GM21515 (cell line): ENCODE data around the gene NPIPB2.
"Not testable (repeated sequence)": the region's sequence is repeated elsewhere in the genome, so short reads cannot be mapped to it uniquely, and the experiment has no call there.

Source experiments
- ATAC-seq: cut with Tn5 transposase; IDR thresholded peaks from one replicate; pipeline ENCODE4 v1.9.1; 2021; ENCODE audit not compliant: unreplicated experiment

NPIPB2 gene

GRCh38 chr16:11941945-11942344 is at the start of gene NPIPB2:
Gene NPIPB2, minus strand, starts transcription at chr16:11942045. Its CDS starts 0 bp downstream, at chr16:11942045.
- ATAC-seq: not testable (repeated sequence)

DNA sequence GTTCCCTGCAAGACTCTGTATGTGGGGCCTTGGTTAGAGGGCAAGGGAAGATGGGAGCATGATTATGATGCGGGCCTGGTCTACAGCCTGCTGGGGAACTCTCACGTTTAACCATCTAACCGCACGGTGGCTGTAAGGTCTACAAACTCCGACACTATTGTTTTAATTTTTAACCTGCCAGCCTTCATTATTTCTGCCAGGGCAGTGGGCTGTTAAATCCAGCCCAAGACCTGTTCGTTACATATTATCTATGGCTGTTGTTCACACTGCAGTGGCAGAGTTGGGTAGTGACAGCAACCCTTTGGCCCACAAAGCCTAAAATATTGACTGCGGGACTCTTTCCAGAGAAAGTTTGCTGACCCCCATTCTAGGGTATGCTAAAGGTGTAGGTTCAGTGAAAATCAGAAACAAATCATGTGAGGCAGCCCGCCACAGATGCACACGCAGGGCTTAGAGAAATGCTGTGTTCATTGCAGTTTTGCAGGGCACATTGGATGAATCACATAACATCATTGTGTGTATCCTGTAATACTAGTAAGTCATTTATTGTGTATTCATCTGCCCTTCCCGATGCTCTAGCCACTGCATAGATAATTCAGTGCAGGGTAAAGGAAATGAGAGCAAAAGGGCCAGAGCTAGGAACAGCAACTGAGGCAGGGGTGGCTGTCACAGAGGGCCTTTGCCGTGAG is 49.0 kb upstream of the NPIPB2 start:
- no peak for ATAC-seq

- ATAC-seq: no peak
These were observed 46.6 kb upstream of the NPIPB2 start for GRCh38 chr16:11988258-11988978.

DNA sequence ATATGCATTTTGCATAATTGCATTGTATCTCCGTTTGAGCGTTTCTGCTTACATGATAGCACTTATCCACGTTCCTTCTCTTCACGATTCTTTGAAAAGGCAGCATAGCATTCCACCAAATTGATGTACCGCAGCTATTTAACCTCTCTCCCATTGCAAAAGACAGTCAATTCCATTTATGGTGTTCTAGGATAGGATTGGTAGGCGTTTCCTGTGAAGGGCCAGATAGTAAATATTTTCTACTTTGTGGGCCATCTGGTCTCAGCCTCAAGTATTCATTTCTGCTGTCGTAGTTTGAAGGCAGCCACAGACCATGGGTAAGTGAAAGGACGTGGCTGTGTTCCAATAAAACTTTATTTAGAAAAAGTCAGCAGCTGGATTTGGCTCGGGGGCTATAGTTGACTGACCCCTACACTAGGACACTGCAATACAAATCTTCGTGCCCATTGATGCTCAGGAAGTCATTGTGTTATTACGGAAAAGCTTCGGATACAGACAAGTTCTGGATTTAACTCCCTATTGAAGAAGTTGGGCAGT is 44.7 kb upstream of the NPIPB2 start:
- ATAC-seq: no peak

DNA sequence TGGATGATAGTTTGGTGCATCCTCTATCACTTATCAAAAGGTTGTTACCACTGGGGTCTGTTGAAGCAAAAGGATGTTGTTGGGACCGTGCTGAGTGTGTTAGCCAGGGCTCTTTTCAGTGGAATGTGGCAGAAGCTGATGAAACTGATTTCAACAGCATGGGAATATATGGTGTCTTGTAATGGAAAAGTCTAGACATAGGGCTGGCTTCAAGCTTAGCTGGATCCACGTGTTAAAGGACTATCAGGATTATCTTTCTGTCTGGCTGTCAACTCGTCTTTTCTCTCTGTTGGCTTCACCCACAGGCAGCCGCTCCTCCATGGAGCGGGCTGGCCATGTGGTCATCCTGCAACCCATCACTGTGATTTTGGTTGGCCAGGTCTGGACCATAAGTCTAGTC is 43.4 kb upstream of the NPIPB2 start:
- no peak for ATAC-seq

DNA sequence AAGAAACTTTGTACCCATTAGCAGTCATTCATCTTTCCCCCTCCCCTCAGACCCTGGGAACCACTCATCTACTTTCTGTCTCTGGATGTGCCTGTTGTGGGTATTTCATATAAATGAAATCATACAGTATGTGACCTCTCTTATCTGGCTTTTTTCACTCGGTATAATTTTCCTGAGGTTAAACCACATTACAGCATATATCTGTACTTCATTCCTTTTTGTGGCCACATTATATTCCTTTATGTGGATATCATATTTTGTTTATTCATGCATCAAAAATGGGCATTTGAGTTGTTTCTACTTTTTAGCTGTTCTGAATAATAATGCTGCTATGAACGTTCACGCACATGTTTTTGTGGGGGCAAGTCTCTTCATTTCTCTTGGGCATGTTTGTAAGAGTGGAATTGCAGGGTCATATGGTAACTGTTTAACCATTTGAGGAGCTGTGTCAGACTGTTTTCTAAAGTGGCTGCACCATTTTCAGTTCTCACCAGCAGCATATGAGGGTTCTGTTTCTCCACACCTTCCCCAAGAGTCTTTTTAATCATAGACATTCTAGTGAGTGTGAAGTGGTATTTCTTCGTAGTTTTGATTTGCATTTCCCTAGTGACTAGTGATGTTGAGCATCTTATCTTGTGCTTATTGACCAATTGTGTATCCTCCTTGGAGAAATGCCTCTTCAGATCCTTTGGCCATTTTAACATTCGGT is 38.4 kb upstream of the NPIPB2 start:
- ATAC-seq: peak; percentile 37

GRCh38 chr16:11979013-11979672 is 37.3 kb upstream of the NPIPB2 start:
- no peak for ATAC-seq

- no peak for ATAC-seq
These were observed 36.2 kb upstream of the NPIPB2 start for GRCh38 chr16:11978080-11978479.

DNA sequence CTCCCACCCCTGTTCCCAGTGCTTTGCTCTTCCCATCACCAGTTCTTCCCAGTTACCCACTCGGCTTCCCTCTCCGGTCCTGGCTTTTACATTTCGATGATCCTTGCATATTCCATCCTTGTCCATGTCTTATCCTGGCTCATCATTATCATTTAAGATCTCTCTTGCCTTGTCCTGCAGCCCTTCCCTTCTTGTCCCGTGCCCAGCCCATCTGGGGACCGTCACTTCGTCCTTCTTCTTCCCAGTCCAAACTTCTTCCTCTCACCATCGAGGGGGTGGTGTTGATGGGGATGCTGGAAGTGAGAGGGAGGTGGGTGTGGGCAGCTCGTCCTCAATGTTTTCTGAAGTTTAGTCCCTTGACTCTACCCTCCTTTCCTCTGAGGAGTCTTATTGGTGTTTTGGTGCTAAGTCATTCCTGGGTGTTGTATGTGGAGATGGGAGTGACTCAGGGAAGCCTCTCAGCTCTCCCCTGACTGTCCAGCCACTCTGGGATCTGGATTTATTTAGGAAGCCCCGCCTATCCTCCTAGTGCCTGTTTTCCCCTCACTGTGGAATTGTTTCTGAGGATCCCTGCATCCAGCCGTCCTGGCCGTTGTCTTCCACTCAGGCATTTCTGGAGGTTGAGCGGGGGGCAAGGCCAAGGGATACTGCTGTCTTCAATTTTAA is 35.7 kb upstream of the NPIPB2 start:
- no peak for ATAC-seq

GRCh38 chr16:11976850-11977375 is 35.1 kb upstream of the NPIPB2 start:
- peak; percentile 4 for ATAC-seq

- ATAC-seq: no peak
These were observed 31.2 kb upstream of the NPIPB2 start for GRCh38 chr16:11973070-11973469.

GRCh38 chr16:11972128-11972527 is 30.3 kb upstream of the NPIPB2 start:
- ATAC-seq: no peak

DNA sequence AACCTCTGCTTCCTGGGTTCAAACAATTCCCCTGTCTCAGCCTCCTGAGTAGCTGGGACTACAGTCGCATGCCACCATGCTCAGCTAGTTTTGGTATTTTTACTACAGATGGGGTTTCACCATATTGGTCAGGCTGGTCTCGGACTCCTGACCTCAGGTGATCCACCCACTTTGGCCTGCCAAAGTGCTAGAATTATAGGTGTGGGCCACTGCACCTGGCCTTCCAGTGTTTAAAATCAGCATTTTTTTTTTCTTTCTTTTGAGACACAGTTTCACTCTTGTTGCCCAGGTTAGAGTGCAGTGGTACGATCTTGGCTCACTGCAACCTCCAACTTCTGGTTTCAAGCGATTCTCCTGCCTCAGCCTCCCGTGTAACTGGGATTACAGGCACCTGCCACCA is 28.4 kb upstream of the NPIPB2 start:
- ATAC-seq: not testable (repeated sequence)

- no peak for ATAC-seq
These were observed 26.7 kb upstream of the NPIPB2 start for GRCh38 chr16:11968577-11968976.

DNA sequence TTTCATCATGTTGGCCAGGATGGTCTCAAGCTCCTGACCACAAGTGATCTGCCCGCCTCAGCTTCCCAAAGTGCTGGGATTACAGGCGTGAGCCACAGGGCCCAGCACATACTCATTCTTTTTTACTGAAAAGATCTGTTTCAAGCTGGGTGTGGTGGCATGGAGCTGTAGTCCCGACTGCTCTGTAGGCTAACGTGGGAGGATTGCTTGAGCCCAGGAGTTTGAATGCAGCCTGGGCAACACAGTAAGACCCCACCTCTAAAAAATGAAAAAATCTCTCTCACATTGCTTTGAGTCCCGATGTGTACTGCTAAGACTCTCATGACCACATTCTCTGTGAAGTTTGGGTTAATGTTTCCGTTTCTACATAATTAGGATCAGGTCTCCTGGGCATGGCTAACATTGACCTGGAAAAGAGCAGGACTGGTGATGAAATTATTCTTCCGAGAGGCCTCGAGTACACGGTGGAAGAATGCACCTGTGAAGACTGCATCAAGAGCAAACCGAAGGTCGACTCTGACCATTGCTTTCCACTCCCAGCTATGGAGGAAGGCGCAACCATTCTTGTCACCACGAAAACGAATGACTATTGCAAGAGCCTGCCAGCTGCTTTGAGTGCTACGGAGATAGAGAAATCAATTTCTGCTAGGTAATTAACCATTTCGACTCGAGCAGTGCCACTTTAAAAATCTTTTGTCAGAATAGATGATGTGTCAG is 25.5 kb upstream of the NPIPB2 start:
- no peak for ATAC-seq

DNA sequence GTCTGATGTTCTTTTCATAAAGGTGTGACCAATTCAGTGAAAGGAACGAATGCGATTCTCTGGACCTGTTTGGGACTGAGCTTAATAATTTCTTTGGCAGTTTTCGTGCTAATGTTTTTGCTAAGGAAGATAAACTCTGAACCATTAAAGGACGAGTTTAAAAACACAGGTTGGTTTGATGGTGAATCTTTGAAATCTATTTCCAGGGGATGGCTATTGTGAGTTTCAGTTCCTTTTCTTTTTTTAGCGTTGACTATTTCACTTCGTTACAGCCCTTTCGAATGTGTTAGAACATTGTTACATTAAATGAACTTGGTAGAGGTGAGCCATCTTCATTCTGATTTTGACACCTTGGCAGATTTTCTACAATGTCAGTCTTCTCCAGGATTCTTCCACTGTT is 24.3 kb upstream of the NPIPB2 start:
- ATAC-seq: peak; percentile 38

GRCh38 chr16:11964761-11965551 is 23.1 kb upstream of the NPIPB2 start, which contains the start of gene TNFRSF17:
Gene TNFRSF17, plus strand, starts transcription at chr16:11965210. Its CDS starts 115 bp downstream, at chr16:11965325.
- peak; percentile 70 for ATAC-seq

- no peak for ATAC-seq
These were observed 21.9 kb upstream of the NPIPB2 start for GRCh38 chr16:11963706-11964105.

- ATAC-seq: not testable (repeated sequence)
These were observed 21.1 kb upstream of the NPIPB2 start for GRCh38 chr16:11962978-11963377.
